Nephron progenitor cell (in vitro differentiated cells): ENCODE results near the gene TRMT61A.
A peak's percentile ranks its signal among the peaks of the same experiment; 100 is the strongest.

Source experiments
- DNase-seq: peaks from one replicate; pipeline ENCODE4 v3.0.0; 2021
- H3K27ac Mint-ChIP-seq: 2 replicates; pipeline ENCODE4 v1.8.0; 2021; ENCODE audit warnings: mild to moderate bottlenecking, moderate library complexity, mixed read lengths
- H3K27me3 Mint-ChIP-seq: 2 replicates; pipeline ENCODE4 v1.8.0; 2021; ENCODE audit warnings: mild to moderate bottlenecking, low read depth, mixed read lengths; ENCODE audit not compliant: poor library complexity
- H3K36me3 Mint-ChIP-seq: 2 replicates; pipeline ENCODE4 v1.8.0; 2021; ENCODE audit warnings: low read depth, mixed read lengths
- H3K4me1 Mint-ChIP-seq: 2 replicates; pipeline ENCODE4 v1.8.0; 2021; ENCODE audit warnings: mixed read lengths
- H3K4me3 Mint-ChIP-seq: 2 replicates; pipeline ENCODE4 v1.8.0; 2021; ENCODE audit warnings: mild to moderate bottlenecking, moderate library complexity, mixed read lengths
- H3K9me3 Mint-ChIP-seq: 2 replicates; pipeline ENCODE4 v1.8.0; 2021; ENCODE audit warnings: mild to moderate bottlenecking, moderate library complexity, mixed read lengths
- TF ChIP-seq, protein P1 (sequence below): fragments of 200-600 bp; sonication (generic); IDR thresholded peaks from 2 replicates; pipeline ENCODE4 v1.5.0; 2021; ENCODE audit warnings: antibody characterized with exemption

TRMT61A gene

DNA sequence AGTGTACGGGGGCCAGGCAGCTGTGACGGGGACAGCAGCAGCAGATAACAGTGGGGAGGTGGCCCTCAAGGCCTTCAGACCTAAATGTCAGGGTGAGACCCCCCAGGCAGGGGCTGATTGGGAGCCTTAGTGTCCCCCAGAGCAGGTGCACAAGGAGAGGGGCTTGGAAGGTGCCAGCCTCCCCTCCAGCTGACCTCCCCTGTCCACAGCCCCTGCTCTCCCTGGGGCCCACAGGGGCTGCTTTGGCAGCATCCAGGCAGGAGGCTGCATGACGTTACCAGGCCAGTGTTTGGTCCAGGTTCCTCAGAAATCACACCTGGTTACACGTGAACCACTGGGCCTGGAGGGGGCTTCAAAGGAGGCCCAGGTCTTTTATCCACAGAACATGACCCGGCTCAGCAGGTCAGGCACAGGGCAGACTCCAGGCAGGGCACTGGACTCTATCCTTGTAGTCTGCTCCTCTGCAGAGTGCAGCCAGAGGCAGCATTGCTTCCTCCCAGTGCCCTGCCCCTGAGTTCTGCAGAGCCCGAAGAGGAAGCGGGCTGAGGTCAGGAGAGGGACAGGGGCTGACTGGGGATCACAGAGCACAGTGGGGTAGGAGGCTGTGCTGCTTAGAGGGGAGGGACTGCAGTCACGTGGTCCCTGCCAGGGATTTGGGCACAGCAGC is 2.6 kb upstream of the TRMT61A start:
- Mint-ChIP-seq H3K27me3 (peaks cover 18% of the 10 kb centered on the region), H3K4me1 (peaks cover 68% of the 10 kb centered on the region), H3K27ac (peak overlapping the region; percentile 83), H3K9me3 (no peaks in the 10 kb centered on the region), H3K36me3 (no peaks in the 10 kb centered on the region), H3K4me3 (no peak overlapping the region)
- TF ChIP-seq, protein P1, sequence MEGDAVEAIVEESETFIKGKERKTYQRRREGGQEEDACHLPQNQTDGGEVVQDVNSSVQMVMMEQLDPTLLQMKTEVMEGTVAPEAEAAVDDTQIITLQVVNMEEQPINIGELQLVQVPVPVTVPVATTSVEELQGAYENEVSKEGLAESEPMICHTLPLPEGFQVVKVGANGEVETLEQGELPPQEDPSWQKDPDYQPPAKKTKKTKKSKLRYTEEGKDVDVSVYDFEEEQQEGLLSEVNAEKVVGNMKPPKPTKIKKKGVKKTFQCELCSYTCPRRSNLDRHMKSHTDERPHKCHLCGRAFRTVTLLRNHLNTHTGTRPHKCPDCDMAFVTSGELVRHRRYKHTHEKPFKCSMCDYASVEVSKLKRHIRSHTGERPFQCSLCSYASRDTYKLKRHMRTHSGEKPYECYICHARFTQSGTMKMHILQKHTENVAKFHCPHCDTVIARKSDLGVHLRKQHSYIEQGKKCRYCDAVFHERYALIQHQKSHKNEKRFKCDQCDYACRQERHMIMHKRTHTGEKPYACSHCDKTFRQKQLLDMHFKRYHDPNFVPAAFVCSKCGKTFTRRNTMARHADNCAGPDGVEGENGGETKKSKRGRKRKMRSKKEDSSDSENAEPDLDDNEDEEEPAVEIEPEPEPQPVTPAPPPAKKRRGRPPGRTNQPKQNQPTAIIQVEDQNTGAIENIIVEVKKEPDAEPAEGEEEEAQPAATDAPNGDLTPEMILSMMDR: no peak
- DNase-seq: no peak

DNA sequence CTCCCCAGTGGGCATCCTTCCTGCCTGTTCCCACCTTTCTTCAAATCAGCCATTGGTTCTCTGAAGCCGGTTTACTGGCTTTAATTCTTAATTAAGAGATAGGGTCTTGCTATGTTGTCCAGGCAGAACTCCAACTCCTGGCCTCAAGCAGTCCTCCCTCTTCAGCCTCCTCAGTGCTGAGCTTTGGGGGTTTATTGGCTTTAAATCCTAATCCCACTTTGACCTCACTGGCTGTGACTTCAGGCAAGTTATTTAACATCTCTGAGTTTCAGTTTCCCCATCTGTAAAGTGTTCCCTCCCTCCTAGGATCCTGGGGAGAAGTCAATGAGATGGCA is 2.1 kb upstream of the TRMT61A start:
- Mint-ChIP-seq H3K36me3 (no peaks in the 10 kb centered on the region), H3K4me1 (peaks cover 68% of the 10 kb centered on the region), H3K4me3 (peak overlapping the region; percentile 95), H3K27me3 (peaks cover 18% of the 10 kb centered on the region), H3K9me3 (no peaks in the 10 kb centered on the region), H3K27ac (peak overlapping the region; percentile 48)
- no peak for DNase-seq
- TF ChIP-seq, protein P1: no peak

DNA sequence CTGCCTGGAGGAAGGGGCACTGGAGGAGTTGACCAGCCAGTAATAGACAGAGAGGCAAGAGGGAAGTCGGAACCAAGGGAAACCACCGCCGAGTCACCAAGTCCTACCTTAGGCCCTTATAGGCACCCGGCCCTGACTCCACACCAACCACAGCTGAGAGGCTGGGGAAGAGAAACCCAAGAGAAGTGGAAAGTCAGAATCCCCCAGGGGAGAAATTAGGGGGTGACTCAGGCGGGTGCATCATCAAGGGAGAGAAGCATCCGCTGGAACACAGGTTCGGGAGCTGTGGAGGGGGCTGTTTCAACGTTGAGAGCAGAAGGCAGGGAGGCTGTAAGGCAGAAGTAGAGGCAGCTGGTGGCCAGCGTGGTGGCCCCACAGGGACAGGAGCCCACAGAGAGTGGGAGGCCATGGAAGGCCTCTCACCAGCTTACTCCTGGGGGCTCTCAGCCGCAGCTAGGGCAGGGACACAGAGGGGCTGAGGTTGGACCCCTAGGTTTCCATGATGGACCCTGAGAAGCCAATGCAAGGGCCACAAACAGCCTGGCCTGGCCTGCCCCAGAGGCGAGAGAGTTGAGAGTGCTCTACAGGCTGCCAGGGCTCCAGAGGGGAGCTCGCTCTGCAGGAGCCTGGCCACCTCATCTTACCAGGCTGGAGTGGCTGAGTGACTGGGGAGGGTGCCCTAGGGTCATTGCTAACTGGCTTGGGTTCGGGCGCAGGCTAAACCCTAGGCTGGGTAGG is 1.4 kb upstream of the TRMT61A start:
- Mint-ChIP-seq H3K27ac (peak overlapping the region; percentile 48), H3K36me3 (no peaks in the 10 kb centered on the region), H3K4me3 (peak overlapping the region; percentile 95), H3K9me3 (no peaks in the 10 kb centered on the region), H3K4me1 (peaks cover 68% of the 10 kb centered on the region), H3K27me3 (peaks cover 18% of the 10 kb centered on the region)
- TF ChIP-seq, protein P1: no peak
- no peak for DNase-seq

DNA sequence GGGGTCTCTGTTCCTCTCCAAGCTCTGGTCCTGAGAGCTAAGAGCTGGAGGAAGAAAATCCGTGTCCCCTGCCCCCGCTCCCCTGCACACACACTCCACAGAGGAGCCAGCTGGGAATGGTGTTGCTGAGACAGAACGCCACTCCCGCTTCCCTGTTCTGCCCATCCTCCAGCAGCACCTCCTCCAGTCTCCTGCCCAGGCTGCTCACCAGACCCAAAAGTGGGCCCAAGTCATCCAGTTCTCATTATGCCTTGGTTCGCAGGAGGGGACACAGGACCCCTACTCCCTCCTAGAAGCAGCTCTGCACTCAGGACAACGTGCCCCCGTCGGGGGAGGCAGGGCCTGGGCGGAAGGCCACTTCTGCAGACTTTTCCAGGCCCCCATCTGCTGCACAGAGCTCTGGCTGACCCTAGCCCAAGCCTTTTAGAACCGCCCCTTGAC is 830 bp upstream of the TRMT61A start:
- no peak for DNase-seq
- Mint-ChIP-seq H3K27me3 (peaks cover 13% of the 10 kb centered on the region), H3K4me1 (peaks cover 68% of the 10 kb centered on the region), H3K4me3 (peak overlapping the region; percentile 95), H3K9me3 (no peaks in the 10 kb centered on the region), H3K27ac (peak overlapping the region; percentile 99), H3K36me3 (no peaks in the 10 kb centered on the region)
- TF ChIP-seq, protein P1: no peak

DNA sequence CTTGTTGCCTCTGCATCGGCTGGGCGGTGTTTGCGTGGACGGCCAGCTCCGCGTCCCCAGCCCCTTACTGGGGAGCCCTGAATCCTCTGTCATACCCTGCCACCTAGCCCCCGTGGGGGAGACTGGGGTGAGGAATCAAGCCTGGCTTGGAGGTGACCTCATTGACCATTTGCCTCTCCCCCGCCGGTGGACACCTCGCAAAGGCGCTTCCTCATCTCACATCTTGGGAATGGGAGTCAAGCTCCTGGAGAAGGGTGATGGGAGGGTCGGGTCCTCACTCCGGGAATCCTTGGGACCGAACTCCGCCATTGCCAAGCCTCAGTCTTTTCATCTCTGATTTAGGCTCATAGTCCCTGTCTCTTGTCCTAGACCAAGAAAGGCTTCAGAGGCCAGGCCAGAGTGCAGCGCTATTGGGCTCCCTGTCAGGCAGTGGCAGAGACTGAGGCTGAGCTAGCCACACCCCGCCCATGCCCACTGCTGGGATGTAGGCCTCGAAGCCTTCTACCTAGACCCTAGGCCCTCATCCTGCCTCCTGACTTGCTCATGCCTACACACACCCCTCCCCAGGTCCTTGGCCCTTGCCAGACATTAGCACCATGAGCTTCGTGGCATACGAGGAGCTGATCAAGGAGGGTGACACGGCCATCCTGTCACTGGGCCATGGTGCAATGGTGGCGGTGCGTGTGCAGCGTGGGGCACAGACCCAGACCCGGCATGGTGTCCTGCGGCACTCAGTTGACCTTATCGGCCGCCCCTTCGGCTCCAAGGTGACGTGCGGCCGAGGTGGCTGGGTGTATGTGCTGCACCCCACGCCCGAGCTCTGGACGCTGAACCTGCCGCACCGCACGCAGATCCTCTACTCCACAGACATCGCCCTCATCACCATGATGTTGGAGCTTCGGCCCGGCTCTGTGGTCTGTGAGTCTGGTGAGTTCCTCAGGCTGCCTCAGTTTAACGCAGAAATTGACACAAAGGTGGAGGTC is 678 bp downstream of the TRMT61A start:
- Mint-ChIP-seq H3K36me3 (no peaks in the 10 kb centered on the region), H3K27ac (peak overlapping the region; percentile 59), H3K27me3 (no peaks in the 10 kb centered on the region), H3K4me3 (peak overlapping the region; percentile 95), H3K9me3 (no peaks in the 10 kb centered on the region), H3K4me1 (peaks cover 55% of the 10 kb centered on the region)
- no peak for DNase-seq
- TF ChIP-seq, protein P1: no peak
